A549 (cell line): ENCODE results near the gene TMEM151A.

Source experiments
- CBX8 ChIP-seq: fragments of 200-600 bp; sonication (generic); IDR thresholded peaks from 2 replicates; pipeline ENCODE4 v1.6.1; 2016
- CHD2 ChIP-seq: fragments of 150-350 bp; IDR thresholded peaks from 2 replicates; pipeline ENCODE4 v1.6.1; 2014; ENCODE audit warnings: low read length; ENCODE audit not compliant: partially characterized antibody
- EHMT2 ChIP-seq: fragments of 200-600 bp; sonication (generic); IDR thresholded peaks from 2 replicates; pipeline ENCODE4 v1.6.1; 2016; ENCODE audit warnings: antibody characterized with exemption, low read depth, mild to moderate bottlenecking, moderate library complexity
- NFE2L2 ChIP-seq: fragments of 150-350 bp; conservative IDR thresholded peaks from 2 replicates; pipeline ENCODE4 v1.6.1; 2014; ENCODE audit warnings: low read length
- PHF8 ChIP-seq: fragments of 200-600 bp; sonication (generic); IDR thresholded peaks from 2 replicates; pipeline ENCODE4 v1.6.1; 2016; ENCODE audit warnings: low read depth, mild to moderate bottlenecking, antibody characterized with exemption, moderate library complexity, borderline replicate concordance
- POLR2A ChIP-seq: IDR thresholded peaks from 2 replicates; pipeline ENCODE4 v1.6.1; 2012; ENCODE audit warnings: mild to moderate bottlenecking, low read length
- RNF2 ChIP-seq: fragments of 200-600 bp; sonication (generic); IDR thresholded peaks from 2 replicates; pipeline ENCODE4 v1.6.1; 2016; ENCODE audit warnings: low read depth, mild to moderate bottlenecking, antibody characterized with exemption, moderate library complexity, borderline replicate concordance
- SMC3 ChIP-seq: fragments of >200 bp; sonication (Bioruptor Twin); formaldehyde crosslinking; IDR thresholded peaks from 3 replicates; pipeline ENCODE4 v1.6.1; 2018; ENCODE audit warnings: inconsistent platforms
- ZNF302 ChIP-seq: fragments of 250-450 bp; sonication (Bioruptor Pico); IDR thresholded peaks from 2 replicates; pipeline ENCODE4 v1.9.0; 2021; ENCODE audit warnings: inconsistent platforms, mild to moderate bottlenecking, moderate library complexity
- TF ChIP-seq, protein P1 (sequence below): fragments of >200 bp; sonication (Bioruptor Twin); formaldehyde crosslinking; IDR thresholded peaks from 3 replicates; pipeline ENCODE4 v1.5.1; 2016
- TF ChIP-seq, protein P2 (sequence below): fragments of 250-450 bp; sonication (Bioruptor Pico); IDR thresholded peaks from 2 replicates; pipeline ENCODE4 v1.5.0; 2021; ENCODE audit warnings: mild to moderate bottlenecking, moderate library complexity, borderline replicate concordance

DNA sequence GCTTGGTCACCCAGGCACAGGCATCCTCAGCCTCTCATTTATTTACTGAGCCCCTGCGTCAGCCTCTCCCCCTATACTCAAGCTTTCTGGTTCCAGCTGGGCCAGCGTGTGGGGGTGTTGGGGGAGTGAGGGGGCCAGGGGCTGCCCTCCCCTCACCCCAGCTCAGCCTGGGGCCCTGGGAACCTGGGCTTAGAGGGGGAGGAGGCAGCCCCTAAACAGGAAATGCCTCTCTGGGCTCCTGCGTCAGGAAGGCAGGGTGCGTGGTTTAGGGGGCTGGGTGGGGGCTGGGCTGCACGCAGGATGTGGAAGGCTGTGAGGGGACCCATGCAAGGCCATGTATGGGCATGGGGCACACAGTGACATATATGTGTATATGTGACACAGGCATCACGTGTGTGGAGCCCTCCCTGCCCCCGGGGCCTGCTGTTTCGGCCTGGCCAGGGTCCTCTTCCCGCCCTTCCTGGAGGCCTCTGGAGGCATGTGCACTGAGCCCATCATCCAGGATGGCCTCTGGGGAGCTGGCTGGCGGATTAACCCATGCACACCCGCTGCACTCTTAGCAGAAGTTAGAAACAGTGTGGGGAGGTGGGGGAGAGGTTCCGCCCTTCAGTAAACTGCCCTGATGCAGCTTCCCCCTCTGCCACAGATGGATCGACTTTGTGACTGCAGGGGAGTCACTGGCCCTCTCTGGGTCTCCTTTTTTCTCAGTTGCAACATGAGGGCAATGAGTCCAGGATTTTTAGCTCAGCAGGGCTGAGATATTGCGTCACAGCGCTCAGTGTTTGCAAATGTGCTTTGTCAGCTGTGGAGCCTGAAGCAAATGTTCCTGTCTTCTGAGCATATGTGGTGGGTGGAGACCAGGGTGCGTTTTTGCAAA, 26.3 kb downstream of the TMEM151A start:
- TF ChIP-seq, protein P1, sequence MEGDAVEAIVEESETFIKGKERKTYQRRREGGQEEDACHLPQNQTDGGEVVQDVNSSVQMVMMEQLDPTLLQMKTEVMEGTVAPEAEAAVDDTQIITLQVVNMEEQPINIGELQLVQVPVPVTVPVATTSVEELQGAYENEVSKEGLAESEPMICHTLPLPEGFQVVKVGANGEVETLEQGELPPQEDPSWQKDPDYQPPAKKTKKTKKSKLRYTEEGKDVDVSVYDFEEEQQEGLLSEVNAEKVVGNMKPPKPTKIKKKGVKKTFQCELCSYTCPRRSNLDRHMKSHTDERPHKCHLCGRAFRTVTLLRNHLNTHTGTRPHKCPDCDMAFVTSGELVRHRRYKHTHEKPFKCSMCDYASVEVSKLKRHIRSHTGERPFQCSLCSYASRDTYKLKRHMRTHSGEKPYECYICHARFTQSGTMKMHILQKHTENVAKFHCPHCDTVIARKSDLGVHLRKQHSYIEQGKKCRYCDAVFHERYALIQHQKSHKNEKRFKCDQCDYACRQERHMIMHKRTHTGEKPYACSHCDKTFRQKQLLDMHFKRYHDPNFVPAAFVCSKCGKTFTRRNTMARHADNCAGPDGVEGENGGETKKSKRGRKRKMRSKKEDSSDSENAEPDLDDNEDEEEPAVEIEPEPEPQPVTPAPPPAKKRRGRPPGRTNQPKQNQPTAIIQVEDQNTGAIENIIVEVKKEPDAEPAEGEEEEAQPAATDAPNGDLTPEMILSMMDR = no peak
- TF ChIP-seq NFE2L2 (no peak), RNF2 (no peak), CHD2 (no peak), CBX8 (no peak), POLR2A (no peak), PHF8 (no peak), EHMT2 (no peak), SMC3 (no peak), ZNF302 (no peak)
- TF ChIP-seq, protein P2, sequence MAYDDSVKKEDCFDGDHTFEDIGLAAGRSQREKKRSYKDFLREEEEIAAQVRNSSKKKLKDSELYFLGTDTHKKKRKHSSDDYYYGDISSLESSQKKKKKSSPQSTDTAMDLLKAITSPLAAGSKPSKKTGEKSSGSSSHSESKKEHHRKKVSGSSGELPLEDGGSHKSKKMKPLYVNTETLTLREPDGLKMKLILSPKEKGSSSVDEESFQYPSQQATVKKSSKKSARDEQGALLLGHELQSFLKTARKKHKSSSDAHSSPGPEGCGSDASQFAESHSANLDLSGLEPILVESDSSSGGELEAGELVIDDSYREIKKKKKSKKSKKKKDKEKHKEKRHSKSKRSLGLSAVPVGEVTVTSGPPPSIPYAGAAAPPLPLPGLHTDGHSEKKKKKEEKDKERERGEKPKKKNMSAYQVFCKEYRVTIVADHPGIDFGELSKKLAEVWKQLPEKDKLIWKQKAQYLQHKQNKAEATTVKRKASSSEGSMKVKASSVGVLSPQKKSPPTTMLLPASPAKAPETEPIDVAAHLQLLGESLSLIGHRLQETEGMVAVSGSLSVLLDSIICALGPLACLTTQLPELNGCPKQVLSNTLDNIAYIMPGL (CRISPR knock-in tag) = no peak
